Stimulated activated CD8-positive, alpha-beta memory T cell treated with anti-CD3 and anti-CD28 coated beads, Interleukin-4, amount 100 ng/mL, for 24 hours (primary cell): Measurements from ENCODE around the gene BPIFB2.
"Not testable (repeated sequence)": the region's sequence is repeated elsewhere in the genome, so short reads cannot be mapped to it uniquely, and the experiment has no call there.

Source experiments
- DNase-seq: peaks from one replicate; pipeline ENCODE4 v3.0.0-alpha.2; 2020; ENCODE audit warnings: low read depth

Gene BPIFB2

GRCh38 chr20:33042983-33043730 is 35.7 kb downstream of the BPIFB2 start:
- no peak for DNase-seq

GRCh38 chr20:33043731-33044181 is 36.3 kb downstream of the BPIFB2 start:
- DNase-seq, result no peak

- not testable (repeated sequence) for DNase-seq
These were observed 37.7 kb downstream of the BPIFB2 start for GRCh38 chr20:33045129-33045721.

DNA sequence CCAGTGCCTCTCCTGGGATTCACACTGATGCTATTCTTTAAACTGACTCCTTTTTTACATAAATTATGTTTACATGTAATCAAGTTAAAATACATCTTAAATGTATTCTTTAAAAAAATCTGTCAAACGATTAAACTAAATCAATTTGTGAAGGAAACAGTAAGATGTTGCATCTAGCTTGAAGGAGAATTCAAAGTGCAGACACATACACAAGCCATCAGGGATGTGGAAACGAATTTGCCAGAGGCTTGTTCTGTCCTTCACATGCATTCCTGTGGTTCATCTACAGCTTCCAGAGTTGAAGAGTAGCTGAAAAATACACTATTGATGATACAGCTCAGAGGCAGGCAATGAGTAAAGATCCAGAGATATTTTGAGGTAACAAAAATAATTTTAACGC is 38.9 kb downstream of the BPIFB2 start:
- no peak for DNase-seq

- no peak for DNase-seq
These were observed 43.8 kb downstream of the BPIFB2 start for GRCh38 chr20:33051333-33051732.

GRCh38 chr20:33053291-33054106 is 46.0 kb downstream of the BPIFB2 start, which contains the start of gene BPIFB3:
Gene BPIFB3 (plus strand): TSS chr20:33053903. CDS start chr20:33055436, 1,533 bp downstream.
- no peak for DNase-seq

DNA sequence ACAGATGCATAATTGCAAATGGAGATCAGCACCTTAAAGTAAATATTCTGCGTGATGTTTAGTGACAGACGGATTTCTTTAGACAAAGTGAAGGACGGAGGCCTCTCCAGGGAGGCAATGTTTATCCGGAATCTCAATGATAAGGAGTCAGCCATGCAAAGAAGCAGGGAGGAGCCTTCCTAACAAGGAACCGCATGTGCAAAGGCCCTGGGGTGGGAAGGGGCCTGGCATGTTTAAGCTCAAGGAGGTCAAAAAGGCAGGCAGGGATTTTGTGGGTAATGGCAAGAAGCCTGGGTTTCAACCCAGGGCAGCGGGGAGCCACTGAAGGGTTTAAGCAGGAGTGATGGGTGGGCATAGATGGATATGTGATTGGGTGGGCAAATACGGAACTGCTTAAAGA is 46.9 kb downstream of the BPIFB2 start:
- no peak for DNase-seq

- DNase-seq, result no peak
These were observed 47.3 kb downstream of the BPIFB2 start for GRCh38 chr20:33054791-33055190.

DNA sequence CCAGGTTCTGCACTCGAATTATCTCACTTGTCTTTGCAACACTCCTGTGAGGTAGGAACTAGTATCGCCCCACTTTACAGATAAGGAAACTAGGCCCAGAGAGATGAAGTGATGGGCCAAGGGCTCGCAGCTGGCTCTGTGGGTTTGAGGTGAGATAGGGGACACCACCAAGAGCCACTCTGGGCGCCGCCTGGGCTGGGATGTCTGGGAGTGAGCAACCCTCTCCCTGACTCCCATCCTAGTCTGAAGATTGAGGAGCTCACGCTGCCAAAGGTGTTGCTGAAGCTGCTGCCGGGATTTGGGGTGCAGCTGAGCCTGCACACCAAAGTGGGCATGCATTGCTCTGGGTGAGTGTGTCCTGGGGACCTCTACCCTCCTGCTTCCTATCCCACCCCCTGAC is 51.6 kb downstream of the BPIFB2 start:
- DNase-seq, result no peak

- no peak for DNase-seq
These were observed 52.4 kb downstream of the BPIFB2 start for GRCh38 chr20:33059741-33060390.

- DNase-seq, result no peak
These were observed 54.1 kb downstream of the BPIFB2 start for GRCh38 chr20:33061658-33062028.

- DNase-seq, result no peak
These were observed 54.8 kb downstream of the BPIFB2 start for GRCh38 chr20:33062105-33062824.

- no peak for DNase-seq
These were observed 55.3 kb downstream of the BPIFB2 start for GRCh38 chr20:33062825-33063149.

DNA sequence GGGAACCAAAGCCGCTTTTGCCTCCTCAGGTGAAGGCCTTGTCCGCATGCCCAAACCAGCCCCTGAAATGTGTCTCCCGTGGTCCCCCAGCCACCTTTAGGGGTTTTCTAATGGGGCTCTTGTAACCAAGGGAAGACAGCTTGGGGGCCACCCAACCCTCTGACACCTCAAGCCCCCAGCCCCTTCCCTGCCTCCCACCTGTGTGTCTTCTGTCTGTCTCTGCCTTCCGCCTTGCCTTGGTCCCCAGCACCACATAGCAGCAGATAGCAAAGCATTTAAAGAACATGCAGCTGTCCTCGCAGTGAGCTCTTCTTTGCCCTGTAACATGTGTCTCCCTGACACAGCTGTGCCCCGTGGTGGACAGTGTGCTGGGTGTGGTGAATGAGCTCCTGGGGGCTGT is 55.8 kb downstream of the BPIFB2 start:
- no peak for DNase-seq

- DNase-seq, result no peak
These were observed 57.2 kb downstream of the BPIFB2 start for GRCh38 chr20:33064572-33065287.

DNA sequence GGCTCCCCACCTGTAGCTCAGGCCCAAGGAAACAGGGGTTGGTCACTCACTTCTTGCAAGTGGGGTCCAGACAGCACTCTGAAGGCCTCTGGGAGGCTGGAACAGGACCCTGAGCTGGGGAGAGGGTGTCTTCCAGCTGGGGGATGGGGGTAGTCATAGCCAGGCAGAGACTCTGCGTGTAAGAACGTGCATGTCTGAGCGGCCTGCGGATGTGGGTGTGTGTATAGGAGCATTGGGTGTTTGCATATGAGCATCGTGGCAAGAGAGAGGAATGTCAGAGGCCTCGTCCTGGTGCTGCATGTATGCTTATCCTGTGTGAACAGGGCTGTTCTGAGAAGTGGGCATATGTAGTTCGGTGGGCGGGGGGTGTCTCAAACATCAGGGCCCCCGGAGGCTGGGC is 58.3 kb downstream of the BPIFB2 start:
- DNase-seq, result no peak

DNA sequence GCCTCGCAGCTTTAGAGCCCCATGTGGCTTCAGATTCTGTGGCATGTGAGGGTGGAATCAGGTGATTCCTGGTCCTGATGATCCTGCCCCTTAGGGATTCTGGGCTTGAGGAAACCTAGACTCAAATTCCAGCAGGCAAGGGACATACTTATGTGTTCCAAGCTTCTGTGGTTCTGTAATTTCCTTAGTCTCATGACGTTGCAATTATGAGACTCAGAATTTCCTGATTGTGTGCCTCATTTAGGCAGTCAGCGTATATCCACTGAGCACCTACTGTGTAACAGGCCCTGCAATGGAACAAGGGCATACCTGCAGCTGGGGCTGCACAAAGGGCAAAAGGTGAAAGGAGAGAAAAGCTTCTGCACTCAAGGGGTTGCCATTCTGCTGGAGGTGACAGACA is 60.3 kb downstream of the BPIFB2 start:
- no peak for DNase-seq

DNA sequence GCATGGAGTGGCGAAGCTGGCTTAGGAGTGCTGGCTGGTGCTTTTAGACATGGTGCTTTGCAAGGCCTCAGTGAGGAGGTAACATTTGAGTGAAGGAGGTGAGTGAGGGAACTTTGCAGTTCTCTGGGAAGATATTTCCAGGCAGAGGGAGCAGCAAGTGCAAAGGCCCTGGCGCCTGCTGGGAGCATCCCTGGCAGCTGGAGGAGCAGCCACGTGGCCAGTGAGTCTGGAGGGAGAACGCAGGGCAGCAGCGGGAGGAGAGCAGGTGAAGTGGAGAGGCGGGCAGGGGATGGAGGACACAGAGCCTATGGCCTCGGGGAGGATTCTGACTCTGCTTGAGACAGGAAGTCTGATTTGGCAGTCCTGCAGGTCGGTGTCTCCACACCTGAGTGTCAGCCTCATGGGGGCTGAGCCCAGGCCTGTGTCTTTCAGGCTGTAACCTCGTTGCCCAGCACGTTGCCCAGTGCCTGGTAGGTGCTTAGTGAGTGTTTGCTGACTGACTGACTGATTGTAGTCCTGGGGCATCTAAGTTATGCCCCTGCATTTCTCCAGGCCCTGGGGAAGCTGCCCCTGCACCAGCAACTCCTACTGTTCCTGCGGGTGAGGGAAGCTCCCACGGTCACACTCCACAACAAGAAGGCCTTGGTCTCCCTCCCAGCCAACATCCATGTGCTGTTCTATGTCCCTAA is 60.9 kb downstream of the BPIFB2 start:
- DNase-seq, result no peak

- no peak for DNase-seq
These were observed 62.2 kb downstream of the BPIFB2 start for GRCh38 chr20:33069673-33070072.
